Loucy (cell line): ENCODE results near the gene C12orf76.
"Not testable (repeated sequence)": the region's sequence is repeated elsewhere in the genome, so short reads cannot be mapped to it uniquely, and the experiment has no call there.

Experiments
- H2AFZ ChIP-seq: fragments of 200-600 bp; sonication (generic); 2 replicates; pipeline ENCODE4 v1.6.0; 2016; ENCODE audit warnings: antibody characterized with exemption, mild to moderate bottlenecking, low read length, moderate library complexity
- H3F3A ChIP-seq: fragments of 200-600 bp; 2 replicates; pipeline ENCODE4 v1.6.0; 2016; ENCODE audit warnings: antibody characterized with exemption, low read depth, mild to moderate bottlenecking
- H3K27me3 ChIP-seq: fragments of 200-600 bp; sonication (generic); 2 replicates; pipeline ENCODE4 v1.6.1; 2014; ENCODE audit warnings: low read length, mild to moderate bottlenecking; ENCODE audit not compliant: insufficient read depth, poor library complexity, severe bottlenecking
- H3K36me3 ChIP-seq: fragments of 200-600 bp; sonication (generic); 2 replicates; pipeline ENCODE4 v1.6.1; 2016; ENCODE audit warnings: low read length; ENCODE audit not compliant: insufficient read depth
- H3K4me1 ChIP-seq: fragments of 200-600 bp; sonication (generic); 2 replicates; pipeline ENCODE4 v1.5.1; 2014; ENCODE audit warnings: low read length, mild to moderate bottlenecking; ENCODE audit not compliant: insufficient read depth, poor library complexity, severe bottlenecking
- H3K4me2 ChIP-seq: fragments of 200-600 bp; sonication (generic); 2 replicates; pipeline ENCODE4 v1.6.0; 2014; ENCODE audit warnings: antibody characterized with exemption, low read length, low read depth, mild to moderate bottlenecking; ENCODE audit not compliant: poor library complexity, severe bottlenecking
- H3K4me3 ChIP-seq: fragments of 200-600 bp; sonication (generic); 2 replicates; pipeline ENCODE4 v1.5.1; 2014; ENCODE audit warnings: low read length, mild to moderate bottlenecking, mixed read lengths; ENCODE audit not compliant: poor library complexity, severe bottlenecking
- H3K79me2 ChIP-seq: fragments of 200-600 bp; sonication (generic); 2 replicates; pipeline ENCODE4 v1.6.1; 2014; ENCODE audit warnings: low read length; ENCODE audit not compliant: insufficient read depth
- H3K9ac ChIP-seq: fragments of 200-600 bp; sonication (generic); 2 replicates; pipeline ENCODE4 v1.6.0; 2014; ENCODE audit warnings: mild to moderate bottlenecking, low read depth, low read length, moderate library complexity; ENCODE audit not compliant: poor library complexity, severe bottlenecking
- H3K9me2 ChIP-seq: fragments of 200-600 bp; sonication (generic); replicated peaks from 2 replicates; pipeline ENCODE4 v1.6.1; 2016; ENCODE audit warnings: low read depth, low read length, mixed read lengths
- H3K9me3 ChIP-seq: fragments of 200-600 bp; sonication (generic); 2 replicates; pipeline ENCODE4 v1.6.1; 2014; ENCODE audit warnings: mild to moderate bottlenecking, antibody characterized with exemption, low read length, low read depth; ENCODE audit not compliant: insufficient read depth
- H4K20me1 ChIP-seq: fragments of 200-600 bp; sonication (generic); 2 replicates; pipeline ENCODE4 v1.6.0; 2014; ENCODE audit warnings: antibody characterized with exemption, low read length, mild to moderate bottlenecking; ENCODE audit not compliant: insufficient read depth, poor library complexity, severe bottlenecking
- EZH2phosphoT487 ChIP-seq: fragments of 200-600 bp; IDR thresholded peaks from 2 replicates; pipeline ENCODE4 v1.6.1; 2018; ENCODE audit warnings: antibody characterized with exemption, mild to moderate bottlenecking, moderate library complexity, borderline replicate concordance
- TF ChIP-seq, protein P1 (sequence below): fragments of 200-600 bp; sonication (generic); conservative IDR thresholded peaks from 2 replicates; pipeline ENCODE4 v1.5.1; 2014; ENCODE audit warnings: mild to moderate bottlenecking, antibody characterized with exemption, low read length

Gene C12orf76

DNA sequence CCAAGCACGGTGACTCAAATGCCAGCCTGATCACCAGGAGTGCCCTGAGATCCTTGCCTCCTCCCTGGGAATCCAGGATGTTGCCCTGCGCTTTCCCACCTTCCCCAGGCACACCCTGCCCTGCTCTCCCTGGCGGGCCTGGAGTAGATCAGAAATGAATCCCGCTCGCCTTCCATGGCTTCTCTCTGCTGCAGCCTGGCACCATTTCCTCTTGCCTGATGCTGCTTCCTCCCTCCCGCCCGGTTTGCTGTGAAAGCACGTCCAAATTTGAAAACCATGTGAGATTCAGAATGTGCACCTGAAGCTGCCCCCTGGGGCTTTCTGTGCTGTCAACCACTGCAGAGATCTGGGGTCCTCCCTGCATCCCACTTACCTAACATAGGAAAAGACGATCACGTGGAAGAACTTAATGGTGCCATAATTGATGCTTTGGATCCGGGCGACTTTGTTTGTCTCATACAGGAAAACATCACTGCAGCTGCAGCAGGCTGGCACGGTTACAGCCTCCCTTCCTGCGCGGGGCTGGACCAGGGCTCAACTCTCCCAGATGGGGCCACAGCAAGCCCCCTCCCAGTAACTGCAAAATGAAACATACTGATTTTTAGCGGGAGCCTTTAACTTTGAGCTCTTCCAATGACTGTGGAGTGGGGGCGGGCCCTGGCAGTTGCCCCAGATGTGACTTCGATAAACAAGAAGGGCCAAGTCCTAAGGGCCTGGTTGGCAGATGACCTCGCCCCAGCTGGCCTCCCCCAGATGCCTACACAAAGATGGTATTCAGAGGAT, 24.9 kb upstream of the C12orf76 start:
- H3K4me2 ChIP-seq: peak overlapping the region; percentile 60
- no peaks in the 10 kb centered on the region for H3K36me3 ChIP-seq
- no peaks in the 10 kb centered on the region for H3K9me2 ChIP-seq
- H3K79me2 ChIP-seq: no peaks in the 10 kb centered on the region
- TF ChIP-seq, protein P1, sequence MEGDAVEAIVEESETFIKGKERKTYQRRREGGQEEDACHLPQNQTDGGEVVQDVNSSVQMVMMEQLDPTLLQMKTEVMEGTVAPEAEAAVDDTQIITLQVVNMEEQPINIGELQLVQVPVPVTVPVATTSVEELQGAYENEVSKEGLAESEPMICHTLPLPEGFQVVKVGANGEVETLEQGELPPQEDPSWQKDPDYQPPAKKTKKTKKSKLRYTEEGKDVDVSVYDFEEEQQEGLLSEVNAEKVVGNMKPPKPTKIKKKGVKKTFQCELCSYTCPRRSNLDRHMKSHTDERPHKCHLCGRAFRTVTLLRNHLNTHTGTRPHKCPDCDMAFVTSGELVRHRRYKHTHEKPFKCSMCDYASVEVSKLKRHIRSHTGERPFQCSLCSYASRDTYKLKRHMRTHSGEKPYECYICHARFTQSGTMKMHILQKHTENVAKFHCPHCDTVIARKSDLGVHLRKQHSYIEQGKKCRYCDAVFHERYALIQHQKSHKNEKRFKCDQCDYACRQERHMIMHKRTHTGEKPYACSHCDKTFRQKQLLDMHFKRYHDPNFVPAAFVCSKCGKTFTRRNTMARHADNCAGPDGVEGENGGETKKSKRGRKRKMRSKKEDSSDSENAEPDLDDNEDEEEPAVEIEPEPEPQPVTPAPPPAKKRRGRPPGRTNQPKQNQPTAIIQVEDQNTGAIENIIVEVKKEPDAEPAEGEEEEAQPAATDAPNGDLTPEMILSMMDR: no peak
- TF ChIP-seq EZH2phosphoT487: no peak
- H3K27me3 ChIP-seq: no peaks in the 10 kb centered on the region
- H3F3A ChIP-seq: no peaks in the 10 kb centered on the region
- peak overlapping the region; percentile 87 for H2AFZ ChIP-seq
- no peaks in the 10 kb centered on the region for H4K20me1 ChIP-seq
- peak overlapping the region; percentile 56 for H3K9ac ChIP-seq
- peak overlapping the region; percentile 68 for H3K4me3 ChIP-seq
- H3K4me1 ChIP-seq: peaks cover 10% of the 10 kb centered on the region
- no peaks in the 10 kb centered on the region for H3K9me3 ChIP-seq

DNA sequence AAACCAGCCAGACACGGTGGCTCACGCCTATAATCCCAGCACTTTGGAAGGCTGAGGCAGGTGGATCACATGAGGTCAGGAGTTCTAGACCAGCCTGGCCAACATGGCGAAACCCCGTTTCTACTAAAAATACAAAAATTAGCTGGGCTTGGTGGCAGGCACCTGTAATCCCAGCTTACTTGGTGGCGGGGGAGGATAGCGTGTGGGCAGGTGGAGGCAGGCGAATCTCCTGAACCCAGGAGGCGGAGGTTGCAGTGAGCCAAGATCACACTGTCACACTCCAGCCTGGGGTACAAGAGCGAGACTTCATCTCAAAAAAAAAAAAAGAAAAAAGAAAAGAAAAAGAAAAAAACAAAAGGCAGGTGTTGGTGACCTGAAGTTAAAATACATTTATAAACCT, 24.3 kb upstream of the C12orf76 start:
- peak overlapping the region; percentile 60 for H3K4me2 ChIP-seq
- H3K4me1 ChIP-seq: peaks cover 10% of the 10 kb centered on the region
- not testable (repeated sequence) for H4K20me1 ChIP-seq, H3K27me3 ChIP-seq, H3K9me3 ChIP-seq, H3K79me2 ChIP-seq, H3F3A ChIP-seq, H3K9me2 ChIP-seq, H3K36me3 ChIP-seq
- peak overlapping the region; percentile 87; the same call in 1 of the 2 replicates for H2AFZ ChIP-seq
- H3K9ac ChIP-seq: peak overlapping the region; percentile 56
- peak overlapping the region; percentile 68 for H3K4me3 ChIP-seq

DNA sequence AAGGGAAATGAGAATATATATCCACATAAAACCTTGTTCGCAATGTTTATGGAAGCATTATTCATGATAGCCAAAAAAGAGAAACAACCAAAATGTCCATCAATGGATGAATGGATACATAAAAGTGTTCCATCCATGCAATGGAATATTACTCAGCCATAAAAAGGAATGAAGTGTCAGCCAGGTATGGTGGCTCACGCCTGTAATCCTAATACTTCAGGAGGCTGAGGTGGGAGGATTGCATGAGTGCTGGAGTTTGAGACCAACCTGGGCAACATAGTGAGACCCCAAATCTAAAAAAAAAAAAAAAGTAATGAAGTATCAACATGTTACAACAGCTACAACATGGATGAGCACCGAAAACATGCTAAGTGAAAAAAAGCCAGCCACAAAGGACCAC, 23.6 kb upstream of the C12orf76 start:
- Histone ChIP-seq H3K9ac (no peak overlapping the region), H3K4me3 (no peak overlapping the region), H3K9me2 (no peaks in the 10 kb centered on the region), H3K36me3 (no peaks in the 10 kb centered on the region), H4K20me1 (no peaks in the 10 kb centered on the region), H3K4me1 (peaks cover 10% of the 10 kb centered on the region), H3K27me3 (no peaks in the 10 kb centered on the region), H3K4me2 (no peak overlapping the region), H3K79me2 (no peaks in the 10 kb centered on the region), H3F3A (no peaks in the 10 kb centered on the region), H3K9me3 (no peaks in the 10 kb centered on the region), H2AFZ (no peak overlapping the region)
- TF ChIP-seq EZH2phosphoT487: no peak
- TF ChIP-seq, protein P1: no peak

DNA sequence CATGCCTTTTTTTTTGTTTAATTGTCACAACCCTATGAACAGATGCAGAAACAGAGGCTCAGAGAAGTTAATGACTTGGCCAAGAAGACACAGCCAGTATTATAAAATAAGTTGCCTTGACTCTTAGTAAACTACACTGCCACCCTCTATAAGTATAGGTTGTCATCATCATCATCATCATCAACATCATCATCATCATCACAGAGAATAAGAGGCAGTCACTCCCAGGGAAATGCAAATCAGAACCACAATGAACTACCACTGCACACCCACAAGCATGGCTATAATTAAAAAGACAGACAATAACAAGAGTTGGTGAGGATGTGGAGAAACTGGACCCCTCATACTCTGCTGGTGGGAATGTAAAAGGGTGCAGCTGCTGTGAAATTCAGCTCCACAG, 23.2 kb upstream of the C12orf76 start:
- TF ChIP-seq, protein P1: no peak
- TF ChIP-seq EZH2phosphoT487: no peak
- H3K9me3 ChIP-seq: no peaks in the 10 kb centered on the region
- H2AFZ ChIP-seq: no peak overlapping the region
- no peak overlapping the region for H3K9ac ChIP-seq
- no peaks in the 10 kb centered on the region for H3K36me3 ChIP-seq
- H4K20me1 ChIP-seq: no peaks in the 10 kb centered on the region
- no peaks in the 10 kb centered on the region for H3K9me2 ChIP-seq
- no peaks in the 10 kb centered on the region for H3K27me3 ChIP-seq
- no peak overlapping the region for H3K4me2 ChIP-seq
- no peaks in the 10 kb centered on the region for H3F3A ChIP-seq
- H3K79me2 ChIP-seq: no peaks in the 10 kb centered on the region
- H3K4me3 ChIP-seq: no peak overlapping the region
- H3K4me1 ChIP-seq: peaks cover 10% of the 10 kb centered on the region
